Stimulated activated CD8-positive, alpha-beta memory T cell treated with anti-CD3 and anti-CD28 coated beads, Interleukin-7, amount 100 ng/mL, for 4 hours (primary cell): ENCODE measurements around the gene CDC42SE2.

Source experiments
- DNase-seq, 2 donors: peaks; one replicate each; pipeline ENCODE4 v3.0.0-alpha.2; 2020; ENCODE audit warnings: low read depth in 2 of 2

Gene CDC42SE2

GRCh38 chr5:131433109-131433508, 169.3 kb downstream of the CDC42SE2 start:
- no peak for DNase-seq

- DNase-seq: no peak
These were observed 172.2 kb downstream of the CDC42SE2 start for GRCh38 chr5:131436081-131436480.

- DNase-seq: no peak
These were observed 177.3 kb downstream of the CDC42SE2 start for GRCh38 chr5:131441184-131441583.
